ENCODE data around the gene AUTS2.

AUTS2 gene

GRCh38 chr7:70588191-70588921 lies 990.1 kb downstream of the AUTS2 start:
- Histone ChIP-seq H2AK5ac (ENCODE audit: low read length) (no peak overlapping the region), H2BK120ac (ENCODE audit: low read depth, low read length) (no peak overlapping the region), H2BK15ac (replicated peaks; ENCODE audit: low read depth) (no peak overlapping the region), H3K9ac (ENCODE audit: low read length) (no peak overlapping the region), H3K4me1 (ENCODE audit: control insufficient read depth, low read depth, low read length) (peaks cover 3% of the 10 kb centered on the region), H3K27ac (ENCODE audit: low read depth, low read length) (no peak overlapping the region), H4K8ac (ENCODE audit: low read depth, low read length) (no peak overlapping the region), H3K27me3 (ENCODE audit: insufficient read depth, low read length, poor library complexity) (no peaks in the 10 kb centered on the region), H3K18ac (ENCODE audit: low read length) (no peak overlapping the region), H3K79me2 (ENCODE audit: control insufficient read depth, insufficient read depth, low read length) (no peaks in the 10 kb centered on the region), H3K4me3 (ENCODE audit: low read length) (no peak overlapping the region), H2BK5ac (ENCODE audit: low read length) (no peak overlapping the region), H3K4ac (ENCODE audit: low read depth, low read length) (no peak overlapping the region), H3K36me3 (ENCODE audit: control insufficient read depth, insufficient read depth, low read length) (no peaks in the 10 kb centered on the region), H4K5ac (ENCODE audit: low read length) (no peak overlapping the region), H3K79me1 (ENCODE audit: low read length) (no peaks in the 10 kb centered on the region), H3K4me2 (ENCODE audit: low read length) (no peak overlapping the region), H3K56ac (ENCODE audit: low read length) (no peak overlapping the region), H3K23ac (ENCODE audit: low read length) (no peak overlapping the region)
- WGBS (ENCODE audit: extremely low coverage, insufficient coverage, low lambda C conversion rate) = no CpG with 5 or more reads among the region's 10 CpGs
- no peak for DNase-seq

GRCh38 chr7:70589010-70589409 lies 990.7 kb downstream of the AUTS2 start:
- H4K5ac ChIP-seq (ENCODE audit: low read length) = no peak overlapping the region
- H3K9ac ChIP-seq (ENCODE audit: low read length) = no peak overlapping the region
- no peak overlapping the region for H4K8ac ChIP-seq (ENCODE audit: low read depth, low read length)
- H3K4me1 ChIP-seq (ENCODE audit: control insufficient read depth, low read depth, low read length) = no peaks in the 10 kb centered on the region
- no peaks in the 10 kb centered on the region for H3K27me3 ChIP-seq (ENCODE audit: insufficient read depth, low read length, poor library complexity)
- H3K79me1 ChIP-seq (ENCODE audit: low read length) = no peaks in the 10 kb centered on the region
- peak; percentile 46 for DNase-seq
- no peak overlapping the region for H3K23ac ChIP-seq (ENCODE audit: low read length)
- WGBS (ENCODE audit: extremely low coverage, insufficient coverage, low lambda C conversion rate) = no CpG with 5 or more reads among the region's 7 CpGs
- H2AK5ac ChIP-seq (ENCODE audit: low read length) = no peak overlapping the region
- no peak overlapping the region for H3K4me2 ChIP-seq (ENCODE audit: low read length)
- H3K79me2 ChIP-seq (ENCODE audit: control insufficient read depth, insufficient read depth, low read length) = no peaks in the 10 kb centered on the region
- no peak overlapping the region for H2BK120ac ChIP-seq (ENCODE audit: low read depth, low read length)
- H2BK15ac ChIP-seq (replicated peaks; ENCODE audit: low read depth) = no peak overlapping the region
- H3K4me3 ChIP-seq (ENCODE audit: low read length) = no peak overlapping the region
- no peak overlapping the region for H2BK5ac ChIP-seq (ENCODE audit: low read length)
- H3K27ac ChIP-seq (ENCODE audit: low read depth, low read length) = no peak overlapping the region
- H3K56ac ChIP-seq (ENCODE audit: low read length) = no peak overlapping the region
- no peaks in the 10 kb centered on the region for H3K36me3 ChIP-seq (ENCODE audit: control insufficient read depth, insufficient read depth, low read length)
- no peak overlapping the region for H3K4ac ChIP-seq (ENCODE audit: low read depth, low read length)
- H3K18ac ChIP-seq (ENCODE audit: low read length) = no peak overlapping the region

GRCh38 chr7:70589590-70589989 lies 991.3 kb downstream of the AUTS2 start:
- no peaks in the 10 kb centered on the region for H3K79me1 ChIP-seq (ENCODE audit: low read length)
- H2BK120ac ChIP-seq (ENCODE audit: low read depth, low read length) = no peak overlapping the region
- H3K4me1 ChIP-seq (ENCODE audit: control insufficient read depth, low read depth, low read length) = no peaks in the 10 kb centered on the region
- H4K5ac ChIP-seq (ENCODE audit: low read length) = no peak overlapping the region
- no peak for DNase-seq
- no peak overlapping the region for H3K4me3 ChIP-seq (ENCODE audit: low read length)
- H3K27ac ChIP-seq (ENCODE audit: low read depth, low read length) = no peak overlapping the region
- no peak overlapping the region for H3K18ac ChIP-seq (ENCODE audit: low read length)
- peaks cover 3% of the 10 kb centered on the region for H3K27me3 ChIP-seq (ENCODE audit: insufficient read depth, low read length, poor library complexity)
- no peaks in the 10 kb centered on the region for H3K79me2 ChIP-seq (ENCODE audit: control insufficient read depth, insufficient read depth, low read length)
- no peak overlapping the region for H3K4me2 ChIP-seq (ENCODE audit: low read length)
- no peak overlapping the region for H2BK5ac ChIP-seq (ENCODE audit: low read length)
- no peak overlapping the region for H3K56ac ChIP-seq (ENCODE audit: low read length)
- H3K36me3 ChIP-seq (ENCODE audit: control insufficient read depth, insufficient read depth, low read length) = no peaks in the 10 kb centered on the region
- no CpG with 5 or more reads among the region's 3 CpGs for WGBS (ENCODE audit: extremely low coverage, insufficient coverage, low lambda C conversion rate)
- no peak overlapping the region for H3K9ac ChIP-seq (ENCODE audit: low read length)
- no peak overlapping the region for H2BK15ac ChIP-seq (replicated peaks; ENCODE audit: low read depth)
- no peak overlapping the region for H3K23ac ChIP-seq (ENCODE audit: low read length)
- H2AK5ac ChIP-seq (ENCODE audit: low read length) = no peak overlapping the region
- no peak overlapping the region for H3K4ac ChIP-seq (ENCODE audit: low read depth, low read length)
- no peak overlapping the region for H4K8ac ChIP-seq (ENCODE audit: low read depth, low read length)

- no peak overlapping the region for H3K56ac ChIP-seq (ENCODE audit: low read length)
- H3K4me3 ChIP-seq (ENCODE audit: low read length) = no peak overlapping the region
- H3K36me3 ChIP-seq (ENCODE audit: control insufficient read depth, insufficient read depth, low read length) = no peaks in the 10 kb centered on the region
- no peak overlapping the region for H3K4ac ChIP-seq (ENCODE audit: low read depth, low read length)
- no peak overlapping the region for H3K23ac ChIP-seq (ENCODE audit: low read length)
- no peak overlapping the region for H3K18ac ChIP-seq (ENCODE audit: low read length)
- no CpG with 5 or more reads among the region's 11 CpGs for WGBS (ENCODE audit: extremely low coverage, insufficient coverage, low lambda C conversion rate)
- H3K27me3 ChIP-seq (ENCODE audit: insufficient read depth, low read length, poor library complexity) = peaks cover 5% of the 10 kb centered on the region
- H2AK5ac ChIP-seq (ENCODE audit: low read length) = no peak overlapping the region
- no peak overlapping the region for H3K4me2 ChIP-seq (ENCODE audit: low read length)
- no peak overlapping the region for H4K8ac ChIP-seq (ENCODE audit: low read depth, low read length)
- H3K27ac ChIP-seq (ENCODE audit: low read depth, low read length) = no peak overlapping the region
- H2BK5ac ChIP-seq (ENCODE audit: low read length) = no peak overlapping the region
- no peaks in the 10 kb centered on the region for H3K4me1 ChIP-seq (ENCODE audit: control insufficient read depth, low read depth, low read length)
- H3K79me2 ChIP-seq (ENCODE audit: control insufficient read depth, insufficient read depth, low read length) = no peaks in the 10 kb centered on the region
- H2BK120ac ChIP-seq (ENCODE audit: low read depth, low read length) = no peak overlapping the region
- H4K5ac ChIP-seq (ENCODE audit: low read length) = no peak overlapping the region
- no peak overlapping the region for H3K9ac ChIP-seq (ENCODE audit: low read length)
- no peak overlapping the region for H2BK15ac ChIP-seq (replicated peaks; ENCODE audit: low read depth)
- DNase-seq = no peak
- H3K79me1 ChIP-seq (ENCODE audit: low read length) = no peaks in the 10 kb centered on the region
Observed at GRCh38 chr7:70590126-70590854, 992.0 kb downstream of the AUTS2 start.

- Histone ChIP-seq H3K79me2 (ENCODE audit: control insufficient read depth, insufficient read depth, low read length) (no peaks in the 10 kb centered on the region), H3K27me3 (ENCODE audit: insufficient read depth, low read length, poor library complexity) (peaks cover 13% of the 10 kb centered on the region), H3K4me3 (ENCODE audit: low read length) (no peak overlapping the region), H2BK15ac (replicated peaks; ENCODE audit: low read depth) (no peak overlapping the region), H3K23ac (ENCODE audit: low read length) (no peak overlapping the region), H3K56ac (ENCODE audit: low read length) (no peak overlapping the region), H2AK5ac (ENCODE audit: low read length) (no peak overlapping the region), H3K18ac (ENCODE audit: low read length) (no peak overlapping the region), H3K4ac (ENCODE audit: low read depth, low read length) (no peak overlapping the region), H2BK120ac (ENCODE audit: low read depth, low read length) (no peak overlapping the region), H3K4me2 (ENCODE audit: low read length) (no peak overlapping the region), H3K36me3 (ENCODE audit: control insufficient read depth, insufficient read depth, low read length) (no peaks in the 10 kb centered on the region), H4K5ac (ENCODE audit: low read length) (no peak overlapping the region), H3K9ac (ENCODE audit: low read length) (no peak overlapping the region), H3K79me1 (ENCODE audit: low read length) (no peaks in the 10 kb centered on the region), H3K27ac (ENCODE audit: low read depth, low read length) (no peak overlapping the region), H3K4me1 (ENCODE audit: control insufficient read depth, low read depth, low read length) (peaks cover 1% of the 10 kb centered on the region), H2BK5ac (ENCODE audit: low read length) (no peak overlapping the region), H4K8ac (ENCODE audit: low read depth, low read length) (no peak overlapping the region)
- no peak for DNase-seq
- no CpG with 5 or more reads among the region's 8 CpGs for WGBS (ENCODE audit: extremely low coverage, insufficient coverage, low lambda C conversion rate)
Observed at GRCh38 chr7:70591643-70592042, 993.4 kb downstream of the AUTS2 start.

All from mesendoderm (in vitro differentiated cells).